Nephron (organoid): ENCODE results near the gene C14orf180.

Source experiments
- H3K27ac Mint-ChIP-seq, 3 experiments: 2 replicates each; pipeline ENCODE4 v1.8.0; 2020; ENCODE audit warnings: mixed read lengths in 3 of 3, mild to moderate bottlenecking in 2 of 3, moderate library complexity in 1 of 3
- H3K27me3 Mint-ChIP-seq: 2 replicates; pipeline ENCODE4 v1.8.0; 2021; ENCODE audit warnings: low read depth, mild to moderate bottlenecking, moderate library complexity, mixed read lengths
- H3K36me3 Mint-ChIP-seq: 2 replicates; pipeline ENCODE4 v1.8.0; 2020; ENCODE audit warnings: low read depth, mixed read lengths
- H3K4me1 Mint-ChIP-seq: 2 replicates; pipeline ENCODE4 v1.8.0; 2020; ENCODE audit warnings: mixed read lengths
- H3K4me3 Mint-ChIP-seq, 3 experiments: 2 replicates each; pipeline ENCODE4 v1.8.0; 2020; ENCODE audit warnings: mild to moderate bottlenecking in 3 of 3, mixed read lengths in 3 of 3, moderate library complexity in 2 of 3
- H3K9me3 Mint-ChIP-seq: 2 replicates; pipeline ENCODE4 v1.8.0; 2020; ENCODE audit warnings: mixed read lengths
- CTCF ChIP-seq, 3 experiments: fragments of 200-600 bp; sonication (generic); IDR thresholded peaks; one replicate each; pipeline ENCODE4 v1.5.0; 2021; ENCODE audit warnings: antibody characterized with exemption in 3 of 3; ENCODE audit not compliant: unreplicated experiment in 3 of 3

C14orf180 gene

GRCh38 chr14:104556256-104557021, 23.1 kb upstream of the C14orf180 start:
- H3K27me3 Mint-ChIP-seq = peaks cover 28% of the 10 kb centered on the region
- no peaks in the 10 kb centered on the region for H3K36me3 Mint-ChIP-seq
- H3K4me1 Mint-ChIP-seq = peaks cover 21% of the 10 kb centered on the region
- no peak for TF ChIP-seq CTCF (IDR thresholded peaks at IDR 0.05; ENCODE audit: unreplicated experiment in 3 of 3)
- H3K4me3 Mint-ChIP-seq = no peak overlapping the region
- no peaks in the 10 kb centered on the region for H3K9me3 Mint-ChIP-seq
- no peak overlapping the region for H3K27ac Mint-ChIP-seq

GRCh38 chr14:104557086-104557485, 22.5 kb upstream of the C14orf180 start:
- H3K4me3 Mint-ChIP-seq = no peak overlapping the region
- H3K27me3 Mint-ChIP-seq = peaks cover 28% of the 10 kb centered on the region
- H3K27ac Mint-ChIP-seq = no peak overlapping the region
- no peak for TF ChIP-seq CTCF (IDR thresholded peaks at IDR 0.05; ENCODE audit: unreplicated experiment in 3 of 3)
- H3K36me3 Mint-ChIP-seq = no peaks in the 10 kb centered on the region
- peaks cover 27% of the 10 kb centered on the region for H3K4me1 Mint-ChIP-seq
- H3K9me3 Mint-ChIP-seq = no peaks in the 10 kb centered on the region

GRCh38 chr14:104557766-104558165, 21.8 kb upstream of the C14orf180 start:
- peaks cover 28% of the 10 kb centered on the region for H3K27me3 Mint-ChIP-seq
- no peaks in the 10 kb centered on the region for H3K9me3 Mint-ChIP-seq
- TF ChIP-seq CTCF (IDR thresholded peaks at IDR 0.05; ENCODE audit: unreplicated experiment in 3 of 3) = no peak
- H3K36me3 Mint-ChIP-seq = no peaks in the 10 kb centered on the region
- no peak overlapping the region for H3K4me3 Mint-ChIP-seq
- H3K27ac Mint-ChIP-seq = no peak overlapping the region
- peaks cover 28% of the 10 kb centered on the region for H3K4me1 Mint-ChIP-seq

GRCh38 chr14:104558231-104559027, 21.1 kb upstream of the C14orf180 start:
- Mint-ChIP-seq H3K36me3 (no peaks in the 10 kb centered on the region), H3K27me3 (peaks cover 23% of the 10 kb centered on the region), H3K4me1 (peaks cover 26% of the 10 kb centered on the region), H3K9me3 (no peaks in the 10 kb centered on the region), H3K27ac (no peak overlapping the region), H3K4me3 (no peak overlapping the region)
- TF ChIP-seq CTCF (IDR thresholded peaks at IDR 0.05; ENCODE audit: unreplicated experiment in 3 of 3) = no peak

- no peaks in the 10 kb centered on the region for H3K36me3 Mint-ChIP-seq
- peaks cover 21% of the 10 kb centered on the region for H3K4me1 Mint-ChIP-seq
- no peak for TF ChIP-seq CTCF (IDR thresholded peaks at IDR 0.05; ENCODE audit: unreplicated experiment in 3 of 3)
- no peak overlapping the region for H3K27ac Mint-ChIP-seq
- peaks cover 25% of the 10 kb centered on the region for H3K27me3 Mint-ChIP-seq
- no peaks in the 10 kb centered on the region for H3K9me3 Mint-ChIP-seq
- H3K4me3 Mint-ChIP-seq = no peak overlapping the region
These were observed 20.3 kb upstream of the C14orf180 start for GRCh38 chr14:104559028-104559803.
